ENCODE measurements around the gene TYW1.
"Not testable (repeated sequence)": the region's sequence is repeated elsewhere in the genome, so short reads cannot be mapped to it uniquely, and the experiment has no call there.

Gene TYW1

GRCh38 chr7:67251986-67252558 is 255.4 kb downstream of the TYW1 start:
- no peak for DNase-seq (ENCODE audit: low spot score)

GRCh38 chr7:67255076-67255475 is 258.4 kb downstream of the TYW1 start:
- DNase-seq (ENCODE audit: low spot score): not testable (repeated sequence)

DNA sequence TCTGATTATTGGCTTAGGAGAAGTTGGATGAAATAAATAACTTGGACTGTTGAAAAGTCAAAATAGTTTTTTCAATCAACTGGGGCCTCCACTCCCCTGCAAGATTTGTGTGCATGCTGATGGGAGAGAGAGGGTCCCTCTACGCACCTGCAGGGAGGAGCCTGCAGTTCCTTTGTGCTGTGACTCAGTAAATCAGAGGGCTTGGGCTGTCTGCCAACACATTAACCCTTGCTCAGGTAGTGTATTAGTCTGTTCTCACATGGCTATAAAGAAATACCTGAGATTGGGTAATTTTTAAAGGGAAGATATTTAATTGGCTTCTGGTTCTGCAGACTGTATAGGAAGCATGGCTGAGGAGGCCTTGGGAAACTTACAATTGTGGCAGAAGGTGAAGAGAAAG is 261.1 kb downstream of the TYW1 start:
- not testable (repeated sequence) for DNase-seq (ENCODE audit: low spot score)

GRCh38 chr7:67259363-67259762 is 262.7 kb downstream of the TYW1 start:
- DNase-seq (ENCODE audit: low spot score): not testable (repeated sequence)

DNA sequence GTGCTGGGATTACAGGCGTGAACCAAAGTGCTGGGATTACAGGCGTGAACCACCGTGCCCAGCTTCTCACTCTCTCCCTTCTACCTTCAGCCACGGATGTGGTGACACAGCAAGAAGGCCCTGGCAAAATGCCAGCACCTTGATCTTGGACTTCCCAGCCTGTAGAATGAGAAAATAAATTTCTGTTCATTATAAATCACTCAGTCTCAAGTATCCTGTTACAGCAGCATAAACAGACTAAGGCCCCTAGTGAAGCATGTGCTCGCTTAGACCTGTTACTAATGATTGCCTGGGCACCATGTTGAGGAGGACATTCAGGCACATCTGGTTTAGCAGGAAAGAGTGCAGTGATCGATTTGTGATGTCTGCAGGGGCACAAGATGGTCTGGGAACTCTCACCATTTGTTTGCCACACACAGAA is 263.5 kb downstream of the TYW1 start:
- not testable (repeated sequence) for DNase-seq (ENCODE audit: low spot score)

- DNase-seq (ENCODE audit: low spot score): not testable (repeated sequence)
Measured at GRCh38 chr7:67264000-67264399, 267.4 kb downstream of the TYW1 start.

- not testable (repeated sequence) for DNase-seq (ENCODE audit: low spot score)
Measured at GRCh38 chr7:67266070-67266469, 269.4 kb downstream of the TYW1 start.

DNA sequence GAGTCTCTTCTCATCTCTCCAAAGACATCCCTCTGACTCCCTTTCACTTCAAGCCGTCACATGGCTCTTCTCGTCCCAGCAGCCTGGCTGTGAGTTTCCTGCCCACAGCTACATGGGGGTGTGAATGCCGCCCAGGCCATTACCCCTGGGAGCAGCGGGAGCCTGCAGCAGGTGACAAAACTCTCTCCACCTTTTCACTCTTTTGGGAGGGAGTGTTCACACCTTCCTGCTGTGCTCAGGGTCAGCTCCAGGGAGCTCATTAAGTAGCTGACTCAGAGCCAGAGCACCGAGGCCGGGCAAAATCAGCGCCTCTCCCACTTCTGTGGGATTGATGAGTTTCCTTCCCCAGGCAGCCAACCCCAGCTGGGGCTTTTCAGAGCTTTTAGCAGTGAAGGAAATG is 271.3 kb downstream of the TYW1 start:
- DNase-seq (ENCODE audit: low spot score): no peak

GRCh38 chr7:67269916-67270315 is 273.3 kb downstream of the TYW1 start:
- not testable (repeated sequence) for DNase-seq (ENCODE audit: low spot score)
